Activated T-cell treated with anti-CD3 and anti-CD28 coated beads, Interleukin-2, amount 50 U/mL, for 72 hours (primary cell): Measurements from ENCODE around the gene XYLT1. TPM values are rescaled to one million over a fixed set of nuclear protein-coding genes. Genes with fewer than 3 reads are reported as not detected.

Experiments used
- ATAC-seq, 2 donors: fragments of 150-1000 bp; cut with Tn5 transposase; replicated peaks in 1 of 2; 2 replicates each; pipeline ENCODE4 v1.10.0; 2021; ENCODE audit warnings: moderate library complexity in 2 of 2, mild to moderate bottlenecking in 1 of 2
- DNase-seq, 2 donors: peaks; one replicate each; pipeline ENCODE4 v3.0.0; 2021 to 2022; ENCODE audit warnings: mixed read lengths in 1 of 2
- H3K27ac Mint-ChIP-seq: one replicate; pipeline ENCODE4 v1.8.0; 2022; ENCODE audit warnings: mild to moderate bottlenecking, moderate library complexity, mixed read lengths
- H3K27me3 Mint-ChIP-seq: one replicate; pipeline ENCODE4 v1.8.0; 2022; ENCODE audit warnings: low read depth, mixed read lengths
- H3K36me3 Mint-ChIP-seq, 2 donors: one replicate each; pipeline ENCODE4 v1.8.0; 2022; ENCODE audit warnings: mixed read lengths in 2 of 2, mild to moderate bottlenecking in 1 of 2; ENCODE audit not compliant: insufficient read depth in 2 of 2
- H3K4me1 Mint-ChIP-seq: one replicate; pipeline ENCODE4 v1.8.0; 2022; ENCODE audit warnings: low read depth, mixed read lengths
- H3K4me3 Mint-ChIP-seq, 2 donors: one replicate each; pipeline ENCODE4 v1.8.0; 2022; ENCODE audit warnings: mild to moderate bottlenecking in 2 of 2, mixed read lengths in 2 of 2, moderate library complexity in 2 of 2
- H3K9me3 Mint-ChIP-seq, 2 donors: one replicate each; pipeline ENCODE4 v1.8.0; 2022; ENCODE audit warnings: mixed read lengths in 2 of 2
- total RNA-seq, 2 donors: library from RNA; stranded (reverse); gene quantifications; one replicate each; pipeline ENCODE4 v1.2.3, GENCODE V29; 2022

The XYLT1 gene
- total RNA-seq, 2 donors from 2014 or later = 17.1 to 17.9 TPM

GRCh38 chr16:17301593-17302135, 169.1 kb downstream of the XYLT1 start:
- ATAC-seq = no peak

GRCh38 chr16:17301184-17301583, 169.6 kb downstream of the XYLT1 start:
- H3K4me3 Mint-ChIP-seq = no peak overlapping the region
- no peak for DNase-seq
- ATAC-seq = no peak
- no peaks in the 10 kb centered on the region for H3K36me3 Mint-ChIP-seq
- no peaks in the 10 kb centered on the region for H3K27me3 Mint-ChIP-seq
- H3K9me3 Mint-ChIP-seq = no peaks in the 10 kb centered on the region
- H3K4me1 Mint-ChIP-seq = peaks cover 31% of the 10 kb centered on the region
- no peak overlapping the region for H3K27ac Mint-ChIP-seq

More at GRCh38 chr16:17301593-17302135, 169.1 kb downstream of the XYLT1 start:
- H3K27ac Mint-ChIP-seq = no peak overlapping the region
- no peak overlapping the region for H3K4me3 Mint-ChIP-seq
- DNase-seq = no peak
- no peaks in the 10 kb centered on the region for H3K36me3 Mint-ChIP-seq
- H3K9me3 Mint-ChIP-seq = no peaks in the 10 kb centered on the region
- H3K4me1 Mint-ChIP-seq = peaks cover 32% of the 10 kb centered on the region
- no peaks in the 10 kb centered on the region for H3K27me3 Mint-ChIP-seq

- no peak for DNase-seq
- H3K4me1 Mint-ChIP-seq = peaks cover 20% of the 10 kb centered on the region
- ATAC-seq = no peak
- no peak overlapping the region for H3K4me3 Mint-ChIP-seq
- H3K27ac Mint-ChIP-seq = no peak overlapping the region
- H3K9me3 Mint-ChIP-seq = no peaks in the 10 kb centered on the region
- no peaks in the 10 kb centered on the region for H3K27me3 Mint-ChIP-seq
- no peaks in the 10 kb centered on the region for H3K36me3 Mint-ChIP-seq
These were observed 171.0 kb downstream of the XYLT1 start for GRCh38 chr16:17299790-17300189.

- Mint-ChIP-seq H3K27ac (no peak overlapping the region), H3K36me3 (no peaks in the 10 kb centered on the region), H3K4me1 (peaks cover 22% of the 10 kb centered on the region), H3K27me3 (no peaks in the 10 kb centered on the region), H3K9me3 (no peaks in the 10 kb centered on the region), H3K4me3 (no peak overlapping the region)
- DNase-seq (no peak), ATAC-seq (no peak)
These were observed 172.5 kb downstream of the XYLT1 start for GRCh38 chr16:17298238-17298637.

GRCh38 chr16:17296431-17296830, 174.3 kb downstream of the XYLT1 start:
- H3K27me3 Mint-ChIP-seq = no peaks in the 10 kb centered on the region
- peaks cover 6% of the 10 kb centered on the region for H3K4me1 Mint-ChIP-seq
- no peak overlapping the region for H3K27ac Mint-ChIP-seq
- DNase-seq (no peak), ATAC-seq (no peak)
- H3K36me3 Mint-ChIP-seq = no peaks in the 10 kb centered on the region
- no peak overlapping the region for H3K4me3 Mint-ChIP-seq
- H3K9me3 Mint-ChIP-seq = no peaks in the 10 kb centered on the region

- no peak overlapping the region for H3K27ac Mint-ChIP-seq
- peaks cover 6% of the 10 kb centered on the region for H3K4me1 Mint-ChIP-seq
- ATAC-seq = no peak
- no peak for DNase-seq
- no peaks in the 10 kb centered on the region for H3K27me3 Mint-ChIP-seq
- H3K36me3 Mint-ChIP-seq = no peaks in the 10 kb centered on the region
- no peaks in the 10 kb centered on the region for H3K9me3 Mint-ChIP-seq
- no peak overlapping the region for H3K4me3 Mint-ChIP-seq
These were observed 174.8 kb downstream of the XYLT1 start for GRCh38 chr16:17295948-17296347.

GRCh38 chr16:17294856-17295255, 175.9 kb downstream of the XYLT1 start:
- Mint-ChIP-seq H3K4me3 (no peak overlapping the region), H3K9me3 (no peaks in the 10 kb centered on the region)

GRCh38 chr16:17293813-17294558, 176.8 kb downstream of the XYLT1 start:
- H3K27me3 Mint-ChIP-seq = no peaks in the 10 kb centered on the region
- ATAC-seq (no peak), DNase-seq (no peak)
- H3K4me1 Mint-ChIP-seq = peaks cover 6% of the 10 kb centered on the region
- H3K27ac Mint-ChIP-seq = no peak overlapping the region
- no peaks in the 10 kb centered on the region for H3K36me3 Mint-ChIP-seq
- no peak overlapping the region for H3K4me3 Mint-ChIP-seq
- H3K9me3 Mint-ChIP-seq = no peaks in the 10 kb centered on the region

More at GRCh38 chr16:17294856-17295255, 175.9 kb downstream of the XYLT1 start:
- Mint-ChIP-seq H3K27ac (no peak overlapping the region), H3K27me3 (no peaks in the 10 kb centered on the region), H3K36me3 (no peaks in the 10 kb centered on the region), H3K4me1 (peaks cover 6% of the 10 kb centered on the region)
- DNase-seq = no peak
- ATAC-seq = no peak

- Mint-ChIP-seq H3K9me3 (no peaks in the 10 kb centered on the region), H3K36me3 (no peaks in the 10 kb centered on the region), H3K27ac (no peak overlapping the region), H3K4me1 (peaks cover 6% of the 10 kb centered on the region), H3K27me3 (no peaks in the 10 kb centered on the region), H3K4me3 (no peak overlapping the region)
- DNase-seq (no peak), ATAC-seq (no peak)
These were observed 179.5 kb downstream of the XYLT1 start for GRCh38 chr16:17291289-17291688.

GRCh38 chr16:17289674-17290635, 180.8 kb downstream of the XYLT1 start:
- Mint-ChIP-seq H3K36me3 (no peaks in the 10 kb centered on the region), H3K9me3 (no peaks in the 10 kb centered on the region), H3K4me3 (no peak overlapping the region), H3K4me1 (peaks cover 5% of the 10 kb centered on the region), H3K27me3 (no peaks in the 10 kb centered on the region), H3K27ac (no peak overlapping the region)
- no peak for DNase-seq
- no peak for ATAC-seq

- no peak for DNase-seq
- no peaks in the 10 kb centered on the region for H3K9me3 Mint-ChIP-seq
These were observed 181.7 kb downstream of the XYLT1 start for GRCh38 chr16:17289050-17289449.

GRCh38 chr16:17287166-17287800, 183.5 kb downstream of the XYLT1 start:
- no peak for DNase-seq
- ATAC-seq = no peak
- Mint-ChIP-seq H3K9me3 (no peaks in the 10 kb centered on the region), H3K4me3 (no peak overlapping the region), H3K27ac (no peak overlapping the region), H3K4me1 (peaks cover 9% of the 10 kb centered on the region), H3K27me3 (no peaks in the 10 kb centered on the region), H3K36me3 (no peaks in the 10 kb centered on the region)

More at GRCh38 chr16:17289050-17289449, 181.7 kb downstream of the XYLT1 start:
- no peaks in the 10 kb centered on the region for H3K36me3 Mint-ChIP-seq
- H3K4me1 Mint-ChIP-seq = peaks cover 9% of the 10 kb centered on the region
- H3K4me3 Mint-ChIP-seq = no peak overlapping the region
- H3K27me3 Mint-ChIP-seq = no peaks in the 10 kb centered on the region
- no peak overlapping the region for H3K27ac Mint-ChIP-seq
- no peak for ATAC-seq

- no peak overlapping the region for H3K4me3 Mint-ChIP-seq
- H3K27me3 Mint-ChIP-seq = no peaks in the 10 kb centered on the region
- H3K4me1 Mint-ChIP-seq = peaks cover 9% of the 10 kb centered on the region
- no peaks in the 10 kb centered on the region for H3K9me3 Mint-ChIP-seq
- no peaks in the 10 kb centered on the region for H3K36me3 Mint-ChIP-seq
- ATAC-seq (no peak), DNase-seq (no peak)
- no peak overlapping the region for H3K27ac Mint-ChIP-seq
These were observed 184.3 kb downstream of the XYLT1 start for GRCh38 chr16:17286443-17286842.
